HepG2 (cell line): ENCODE data around the gene PRKG1. TPM values are rescaled to one million over a fixed set of nuclear protein-coding genes. Genes with fewer than 3 reads are reported as not detected.

ENCODE experiments used
- ATAC-seq: fragments of 200-7000 bp; cut with Tn5 transposase; 3 replicates; pipeline ENCODE4 v1.9.1; 2020; ENCODE audit warnings: mild to moderate bottlenecking, moderate library complexity
- BruUV-seq: library from RNA; stranded (reverse); fragments of 400-500 nt; replicated peaks from 2 replicates; lab custom pipeline; 2021; lab: Mats Ljungman, UMichigan
- CTCF ChIA-PET: fragments of 300-600 bp; formaldehyde crosslinking; extraction: SDS; loops from one replicate; lab custom pipeline; 2021; ENCODE audit warnings: low total read pairs, inconsistent platforms, low intra/inter-chr PET ratio; lab: Yijun Ruan, JAX
- POLR2A ChIA-PET: fragments of 350-600 bp; sonication (Branson Sonifier 250); formaldehyde crosslinking; loops from one replicate; lab custom pipeline; 2020; ENCODE audit warnings: antibody characterized with exemption, inconsistent platforms; lab: Yijun Ruan, JAX
- DNase-seq: peaks from one replicate; pipeline ENCODE4 v3.0.0-alpha.2; 2015; ENCODE audit warnings: low spot score
- FAIRE-seq: peaks from 3 replicates; lab custom pipeline; 2011; peaks lifted over from hg19 to GRCh38; lab: Jason Lieb, UNC
- H2AFZ ChIP-seq: one replicate; pipeline ENCODE4 v1.6.1; 2011; ENCODE audit warnings: low read length, inconsistent platforms
- H3K27ac ChIP-seq: fragments of 300-600 bp; 3 replicates; pipeline ENCODE4 v1.8.0; 2011; ENCODE audit warnings: mixed run types, mild to moderate bottlenecking, mixed read lengths, low read length, inconsistent platforms; ENCODE audit not compliant: insufficient read depth; ENCODE audit errors: extremely low read length
- H3K27me3 ChIP-seq, 2 experiments: fragments of 200-600 bp in 1 of 2; 2 replicates in 1 of 2; 3 replicates in 1 of 2; pipeline versions ENCODE4 v1.6.0 to v1.8.0; 2011; ENCODE audit warnings: low read length in 2 of 2, mild to moderate bottlenecking in 2 of 2, moderate library complexity in 2 of 2, inconsistent platforms in 1 of 2; ENCODE audit not compliant: insufficient read depth in 2 of 2, control insufficient read depth in 1 of 2
- H3K36me3 ChIP-seq, 2 experiments: fragments of 200-600 bp in 1 of 2; replicated peaks in 1 of 2; 2 replicates in 1 of 2; 3 replicates in 1 of 2; pipeline versions ENCODE4 v1.5.1 to v1.8.0; 2011; ENCODE audit warnings: low read length in 2 of 2, inconsistent platforms in 1 of 2; ENCODE audit not compliant: insufficient read depth in 2 of 2, control insufficient read depth in 1 of 2
- H3K4me1 ChIP-seq: 2 replicates; pipeline ENCODE4 v1.5.1; 2012; ENCODE audit warnings: low read length, inconsistent platforms; ENCODE audit not compliant: insufficient read depth
- H3K4me2 ChIP-seq: 2 replicates; pipeline ENCODE4 v1.6.0; 2011; ENCODE audit warnings: low read depth, low read length, inconsistent platforms
- H3K4me3 ChIP-seq, 3 experiments: fragments of 200-600 bp in 1 of 3; sonication (generic), shearing (Covaris generic) in 1 of 3; replicated peaks in 1 of 3; 2 replicates each; pipeline ENCODE4 v1.5.1; 2011 to 2016; ENCODE audit warnings: low read length in 3 of 3, inconsistent platforms in 2 of 3, low read depth in 2 of 3, mild to moderate bottlenecking in 2 of 3, control low read depth in 1 of 3, mixed read lengths in 1 of 3; ENCODE audit not compliant: insufficient read depth in 1 of 3
- H3K79me2 ChIP-seq: one replicate; pipeline ENCODE4 v1.6.1; 2011; ENCODE audit warnings: low read length, inconsistent platforms; ENCODE audit not compliant: insufficient read depth
- H3K9ac ChIP-seq: 2 replicates; pipeline ENCODE4 v1.6.0; 2011; ENCODE audit warnings: mild to moderate bottlenecking, low read depth, low read length, inconsistent platforms; ENCODE audit not compliant: insufficient read depth
- H3K9me3 ChIP-seq: 2 replicates; pipeline ENCODE4 v1.5.1; 2012; ENCODE audit warnings: mild to moderate bottlenecking, low read length
- H4K20me1 ChIP-seq: 2 replicates; pipeline ENCODE4 v1.6.0; 2011; ENCODE audit warnings: inconsistent platforms, mild to moderate bottlenecking, low read length, moderate library complexity; ENCODE audit not compliant: insufficient read depth
- DR1 ChIP-seq: sonication (generic); formaldehyde crosslinking; IDR thresholded peaks from 2 replicates; pipeline ENCODE4 v1.8.0; 2021; ENCODE audit warnings: mild to moderate bottlenecking, missing genetic modification reagents, inconsistent platforms
- ETV5 ChIP-seq: IDR thresholded peaks from 2 replicates; pipeline ENCODE4 v1.6.1; 2018; ENCODE audit warnings: missing biosample characterization, missing genetic modification reagents, inconsistent platforms, borderline replicate concordance
- NCOR1 ChIP-seq: fragments of 200-600 bp; sonication (generic); IDR thresholded peaks from 2 replicates; pipeline ENCODE4 v1.7.0; 2017; ENCODE audit warnings: antibody characterized with exemption, low read length, borderline replicate concordance
- TCF7 ChIP-seq: sonication (generic); IDR thresholded peaks from 2 replicates; pipeline ENCODE4 v1.6.1; 2016; ENCODE audit warnings: antibody characterized with exemption, low read depth
- ZNF101 ChIP-seq: sonication (generic); formaldehyde crosslinking; IDR thresholded peaks from 2 replicates; pipeline ENCODE4 v1.4.0; 2020; ENCODE audit warnings: mild to moderate bottlenecking, low read depth, missing genetic modification reagents, borderline replicate concordance
- ZNF451 ChIP-seq: sonication (generic); formaldehyde crosslinking; IDR thresholded peaks from 2 replicates; pipeline ENCODE4 v1.5.0; 2020; ENCODE audit warnings: mild to moderate bottlenecking, missing genetic modification reagents
- ZNF878 ChIP-seq: sonication (generic); formaldehyde crosslinking; IDR thresholded peaks from 2 replicates; pipeline ENCODE4 v1.8.1; 2023; ENCODE audit warnings: mild to moderate bottlenecking, missing genetic modification reagents, moderate library complexity
- WGBS: methylation state at CpG from one replicate; pipeline ENCODE4 v1.1.6; 2017; ENCODE audit warnings: low lambda C conversion rate; 5-methylcytosine and 5-hydroxymethylcytosine counted together
- in situ Hi-C: cut with HindIII; loops from 2 replicates; pipeline ENCODE4 v1.10.0; 2017; ENCODE audit warnings: low pct_unique_long_range_greater_than_20kb; ENCODE audit not compliant: extremely low pct_ligation_motif_present
- intact Hi-C: fragments of 100-400 bp; cut with micrococcal nuclease; formaldehyde crosslinking; loops from one replicate; pipeline ENCODE4 v1.10.0; 2022; ENCODE audit not compliant: unreplicated experiment
- polyA plus RNA-seq, 8 experiments: library from polyadenylated mRNA; depleted of rRNA in 3 of 8; stranded (reverse) in 7 of 8; unstranded in 1 of 8; fragments of >200 nt; fragmentation: Illumina TruSeq in 4 of 8; extraction: Trizol in 4 of 8; gene quantifications; 2 replicates each; pipeline versions ENCODE4 v1.2.1 to v1.2.3, GENCODE V29; 2011 to 2016; ENCODE audit warnings: low read depth in 4 of 8, missing spikeins in 1 of 8, mixed read lengths in 1 of 8; ENCODE audit not compliant: insufficient read depth in 1 of 8
- total RNA-seq, 5 experiments: library from RNA; depleted of rRNA; stranded (reverse); fragments of >200 nt; fragmentation: Illumina TruSeq; extraction: Trizol; gene quantifications; 2 replicates each; pipeline ENCODE4 v1.2.3, GENCODE V29; 2016; ENCODE audit warnings: low read depth in 1 of 5
- TF ChIP-seq, protein P1 (sequence below): sonication (generic); formaldehyde crosslinking; IDR thresholded peaks from 2 replicates; pipeline ENCODE4 v1.4.0; 2020; ENCODE audit warnings: missing genetic modification reagents
- TF ChIP-seq, protein P2 (sequence below): sonication (generic); formaldehyde crosslinking; IDR thresholded peaks from 2 replicates; pipeline ENCODE4 v1.5.0; 2020; ENCODE audit warnings: missing genetic modification reagents

PRKG1 gene
- total and polyA plus RNA-seq, 2 of the 13 experiments (the other 11 are each of a cell fraction or from before 2014, with no cell fraction given) = 0.01 TPM; not detected in 1

GRCh38 chr10:51228714-51229100 lies 154.4 kb downstream of the PRKG1 start:
- WGBS = 0% methylated on average over 4 of the region's 4 CpGs

More at GRCh38 chr10:51228714-51229100, 154.4 kb downstream of the PRKG1 start:
- FAIRE-seq (no peak), ATAC-seq (no peak), DNase-seq (no peak)
- no peaks in the 10 kb centered on the region for H3K4me1 ChIP-seq
- H3K27me3 ChIP-seq = no peaks in the 10 kb centered on the region
- H2AFZ ChIP-seq = no peak overlapping the region
- BruUV-seq = no TSS peak
- no peaks in the 10 kb centered on the region for H3K79me2 ChIP-seq
- TF ChIP-seq, protein P1, sequence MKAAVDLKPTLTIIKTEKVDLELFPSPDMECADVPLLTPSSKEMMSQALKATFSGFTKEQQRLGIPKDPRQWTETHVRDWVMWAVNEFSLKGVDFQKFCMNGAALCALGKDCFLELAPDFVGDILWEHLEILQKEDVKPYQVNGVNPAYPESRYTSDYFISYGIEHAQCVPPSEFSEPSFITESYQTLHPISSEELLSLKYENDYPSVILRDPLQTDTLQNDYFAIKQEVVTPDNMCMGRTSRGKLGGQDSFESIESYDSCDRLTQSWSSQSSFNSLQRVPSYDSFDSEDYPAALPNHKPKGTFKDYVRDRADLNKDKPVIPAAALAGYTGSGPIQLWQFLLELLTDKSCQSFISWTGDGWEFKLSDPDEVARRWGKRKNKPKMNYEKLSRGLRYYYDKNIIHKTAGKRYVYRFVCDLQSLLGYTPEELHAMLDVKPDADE (CRISPR knock-in tag) = no peak
- no peak for TF ChIP-seq ZNF451 (CRISPR knock-in tag)
- TF ChIP-seq ETV5 (CRISPR knock-in tag) = no peak
- no peak for TF ChIP-seq ZNF101 (CRISPR knock-in tag)
- TF ChIP-seq TCF7 = no peak
- TF ChIP-seq ZNF878 (CRISPR knock-in tag) = no peak
- TF ChIP-seq, protein P2, sequence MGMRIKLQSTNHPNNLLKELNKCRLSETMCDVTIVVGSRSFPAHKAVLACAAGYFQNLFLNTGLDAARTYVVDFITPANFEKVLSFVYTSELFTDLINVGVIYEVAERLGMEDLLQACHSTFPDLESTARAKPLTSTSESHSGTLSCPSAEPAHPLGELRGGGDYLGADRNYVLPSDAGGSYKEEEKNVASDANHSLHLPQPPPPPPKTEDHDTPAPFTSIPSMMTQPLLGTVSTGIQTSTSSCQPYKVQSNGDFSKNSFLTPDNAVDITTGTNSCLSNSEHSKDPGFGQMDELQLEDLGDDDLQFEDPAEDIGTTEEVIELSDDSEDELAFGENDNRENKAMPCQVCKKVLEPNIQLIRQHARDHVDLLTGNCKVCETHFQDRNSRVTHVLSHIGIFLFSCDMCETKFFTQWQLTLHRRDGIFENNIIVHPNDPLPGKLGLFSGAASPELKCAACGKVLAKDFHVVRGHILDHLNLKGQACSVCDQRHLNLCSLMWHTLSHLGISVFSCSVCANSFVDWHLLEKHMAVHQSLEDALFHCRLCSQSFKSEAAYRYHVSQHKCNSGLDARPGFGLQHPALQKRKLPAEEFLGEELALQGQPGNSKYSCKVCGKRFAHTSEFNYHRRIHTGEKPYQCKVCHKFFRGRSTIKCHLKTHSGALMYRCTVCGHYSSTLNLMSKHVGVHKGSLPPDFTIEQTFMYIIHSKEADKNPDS (CRISPR knock-in tag) = no peak
- TF ChIP-seq DR1 = no peak
- TF ChIP-seq NCOR1 = no peak
- no peaks in the 10 kb centered on the region for H3K36me3 ChIP-seq
- ChIA-PET POLR2A (no interaction called here), CTCF (no interaction called here)
- no peak overlapping the region for H3K27ac ChIP-seq
- intact Hi-C loops = no loop called here
- H3K4me2 ChIP-seq = no peak overlapping the region
- H3K9ac ChIP-seq = no peak overlapping the region
- in situ Hi-C loops = no loop called here
- no peak overlapping the region for H3K4me3 ChIP-seq
- no peaks in the 10 kb centered on the region for H3K9me3 ChIP-seq
- H4K20me1 ChIP-seq = no peaks in the 10 kb centered on the region
